ENCODE measurements around the gene KCTD8.

DNA sequence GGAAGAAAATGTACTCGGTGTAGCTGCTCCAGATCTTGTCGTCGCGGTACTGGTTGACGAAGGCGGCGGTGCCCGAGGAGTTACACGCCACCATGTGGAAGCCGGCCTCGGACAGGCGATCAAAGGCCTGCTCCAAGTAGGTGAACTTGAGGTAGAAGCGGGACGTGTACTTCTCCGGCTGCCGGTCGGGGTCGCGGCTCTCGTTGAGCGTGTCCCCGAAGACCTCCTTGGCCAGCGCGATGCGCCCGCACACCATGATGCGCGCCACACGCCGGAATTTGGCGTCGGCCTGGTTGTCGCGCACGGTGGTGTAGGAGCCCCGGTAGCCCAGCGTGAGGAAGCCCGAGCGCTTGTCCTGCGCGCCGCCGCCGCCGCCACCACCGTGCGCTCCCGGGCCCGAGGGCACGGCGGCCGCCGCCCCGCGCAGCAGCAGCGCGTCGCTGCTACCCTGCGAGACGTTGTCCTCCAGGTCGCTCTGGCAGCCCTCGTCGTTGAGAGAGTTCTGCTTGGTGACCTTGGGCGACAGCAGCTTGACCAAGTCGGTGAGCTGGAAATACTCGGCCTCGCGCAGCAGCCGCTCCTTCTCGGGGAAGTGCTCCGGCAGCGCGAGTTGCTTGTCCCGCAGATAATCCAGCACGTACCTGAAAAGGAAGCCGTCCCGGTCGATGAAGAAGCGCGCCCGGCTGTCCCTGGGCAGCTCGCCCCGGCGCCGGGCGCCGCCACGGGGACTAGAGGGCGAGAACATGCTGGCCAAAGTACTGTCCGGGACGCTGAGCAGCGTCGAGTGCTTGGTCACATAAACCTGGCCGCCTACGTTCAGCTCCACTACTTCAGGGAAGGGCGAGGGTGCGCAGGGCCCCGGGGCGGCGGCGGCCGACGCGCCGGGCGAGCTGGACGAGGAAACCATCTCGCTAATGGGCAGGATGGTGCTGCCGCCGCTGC lies 775 bp downstream of the KCTD8 start:
- TF ChIP-seq, protein P1, sequence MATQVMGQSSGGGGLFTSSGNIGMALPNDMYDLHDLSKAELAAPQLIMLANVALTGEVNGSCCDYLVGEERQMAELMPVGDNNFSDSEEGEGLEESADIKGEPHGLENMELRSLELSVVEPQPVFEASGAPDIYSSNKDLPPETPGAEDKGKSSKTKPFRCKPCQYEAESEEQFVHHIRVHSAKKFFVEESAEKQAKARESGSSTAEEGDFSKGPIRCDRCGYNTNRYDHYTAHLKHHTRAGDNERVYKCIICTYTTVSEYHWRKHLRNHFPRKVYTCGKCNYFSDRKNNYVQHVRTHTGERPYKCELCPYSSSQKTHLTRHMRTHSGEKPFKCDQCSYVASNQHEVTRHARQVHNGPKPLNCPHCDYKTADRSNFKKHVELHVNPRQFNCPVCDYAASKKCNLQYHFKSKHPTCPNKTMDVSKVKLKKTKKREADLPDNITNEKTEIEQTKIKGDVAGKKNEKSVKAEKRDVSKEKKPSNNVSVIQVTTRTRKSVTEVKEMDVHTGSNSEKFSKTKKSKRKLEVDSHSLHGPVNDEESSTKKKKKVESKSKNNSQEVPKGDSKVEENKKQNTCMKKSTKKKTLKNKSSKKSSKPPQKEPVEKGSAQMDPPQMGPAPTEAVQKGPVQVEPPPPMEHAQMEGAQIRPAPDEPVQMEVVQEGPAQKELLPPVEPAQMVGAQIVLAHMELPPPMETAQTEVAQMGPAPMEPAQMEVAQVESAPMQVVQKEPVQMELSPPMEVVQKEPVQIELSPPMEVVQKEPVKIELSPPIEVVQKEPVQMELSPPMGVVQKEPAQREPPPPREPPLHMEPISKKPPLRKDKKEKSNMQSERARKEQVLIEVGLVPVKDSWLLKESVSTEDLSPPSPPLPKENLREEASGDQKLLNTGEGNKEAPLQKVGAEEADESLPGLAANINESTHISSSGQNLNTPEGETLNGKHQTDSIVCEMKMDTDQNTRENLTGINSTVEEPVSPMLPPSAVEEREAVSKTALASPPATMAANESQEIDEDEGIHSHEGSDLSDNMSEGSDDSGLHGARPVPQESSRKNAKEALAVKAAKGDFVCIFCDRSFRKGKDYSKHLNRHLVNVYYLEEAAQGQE (IDR thresholded peaks at IDR 0.05; ENCODE audit: insufficient read depth in 1 of 2, low read depth in 2 of 2, low read length in 2 of 2): no peak
- no peak for TF ChIP-seq POLR2AphosphoS5 (IDR thresholded peaks at IDR 0.05; ENCODE audit: low read depth, low read length)
- no peak for TF ChIP-seq TAF1 (IDR thresholded peaks at IDR 0.05; ENCODE audit: borderline replicate concordance, insufficient read depth, low read length)
